ENCODE measurements around the gene NHP2.

- TF ChIP-seq, protein P1, sequence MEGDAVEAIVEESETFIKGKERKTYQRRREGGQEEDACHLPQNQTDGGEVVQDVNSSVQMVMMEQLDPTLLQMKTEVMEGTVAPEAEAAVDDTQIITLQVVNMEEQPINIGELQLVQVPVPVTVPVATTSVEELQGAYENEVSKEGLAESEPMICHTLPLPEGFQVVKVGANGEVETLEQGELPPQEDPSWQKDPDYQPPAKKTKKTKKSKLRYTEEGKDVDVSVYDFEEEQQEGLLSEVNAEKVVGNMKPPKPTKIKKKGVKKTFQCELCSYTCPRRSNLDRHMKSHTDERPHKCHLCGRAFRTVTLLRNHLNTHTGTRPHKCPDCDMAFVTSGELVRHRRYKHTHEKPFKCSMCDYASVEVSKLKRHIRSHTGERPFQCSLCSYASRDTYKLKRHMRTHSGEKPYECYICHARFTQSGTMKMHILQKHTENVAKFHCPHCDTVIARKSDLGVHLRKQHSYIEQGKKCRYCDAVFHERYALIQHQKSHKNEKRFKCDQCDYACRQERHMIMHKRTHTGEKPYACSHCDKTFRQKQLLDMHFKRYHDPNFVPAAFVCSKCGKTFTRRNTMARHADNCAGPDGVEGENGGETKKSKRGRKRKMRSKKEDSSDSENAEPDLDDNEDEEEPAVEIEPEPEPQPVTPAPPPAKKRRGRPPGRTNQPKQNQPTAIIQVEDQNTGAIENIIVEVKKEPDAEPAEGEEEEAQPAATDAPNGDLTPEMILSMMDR (conservative IDR thresholded peaks at IDR 0.05; ENCODE audit: low read depth in 2 of 2) = no peak
- TF ChIP-seq EZH2 (IDR thresholded peaks at IDR 0.05; ENCODE audit: low read depth, unreplicated experiment) (no peak), POLR2AphosphoS5 (IDR thresholded peaks at IDR 0.05; ENCODE audit: low read depth) (no peak), JUNB (IDR thresholded peaks at IDR 0.05; ENCODE audit: unreplicated experiment) (no peak), EZH2phosphoT487 (IDR thresholded peaks at IDR 0.05; ENCODE audit: unreplicated experiment) (no peak), ETS1 (IDR thresholded peaks at IDR 0.05) (no peak), CREB1 (CRISPR knock-in tag; IDR thresholded peaks at IDR 0.05; ENCODE audit: low read depth) (no peak), ZNF331 (CRISPR knock-in tag; IDR thresholded peaks at IDR 0.05; ENCODE audit: low read depth) (no peak), ZNF114 (CRISPR knock-in tag; IDR thresholded peaks at IDR 0.05) (no peak), NANOG (IDR thresholded peaks at IDR 0.05; ENCODE audit: borderline replicate concordance) (no peak)
- TF ChIP-seq, protein P2, sequence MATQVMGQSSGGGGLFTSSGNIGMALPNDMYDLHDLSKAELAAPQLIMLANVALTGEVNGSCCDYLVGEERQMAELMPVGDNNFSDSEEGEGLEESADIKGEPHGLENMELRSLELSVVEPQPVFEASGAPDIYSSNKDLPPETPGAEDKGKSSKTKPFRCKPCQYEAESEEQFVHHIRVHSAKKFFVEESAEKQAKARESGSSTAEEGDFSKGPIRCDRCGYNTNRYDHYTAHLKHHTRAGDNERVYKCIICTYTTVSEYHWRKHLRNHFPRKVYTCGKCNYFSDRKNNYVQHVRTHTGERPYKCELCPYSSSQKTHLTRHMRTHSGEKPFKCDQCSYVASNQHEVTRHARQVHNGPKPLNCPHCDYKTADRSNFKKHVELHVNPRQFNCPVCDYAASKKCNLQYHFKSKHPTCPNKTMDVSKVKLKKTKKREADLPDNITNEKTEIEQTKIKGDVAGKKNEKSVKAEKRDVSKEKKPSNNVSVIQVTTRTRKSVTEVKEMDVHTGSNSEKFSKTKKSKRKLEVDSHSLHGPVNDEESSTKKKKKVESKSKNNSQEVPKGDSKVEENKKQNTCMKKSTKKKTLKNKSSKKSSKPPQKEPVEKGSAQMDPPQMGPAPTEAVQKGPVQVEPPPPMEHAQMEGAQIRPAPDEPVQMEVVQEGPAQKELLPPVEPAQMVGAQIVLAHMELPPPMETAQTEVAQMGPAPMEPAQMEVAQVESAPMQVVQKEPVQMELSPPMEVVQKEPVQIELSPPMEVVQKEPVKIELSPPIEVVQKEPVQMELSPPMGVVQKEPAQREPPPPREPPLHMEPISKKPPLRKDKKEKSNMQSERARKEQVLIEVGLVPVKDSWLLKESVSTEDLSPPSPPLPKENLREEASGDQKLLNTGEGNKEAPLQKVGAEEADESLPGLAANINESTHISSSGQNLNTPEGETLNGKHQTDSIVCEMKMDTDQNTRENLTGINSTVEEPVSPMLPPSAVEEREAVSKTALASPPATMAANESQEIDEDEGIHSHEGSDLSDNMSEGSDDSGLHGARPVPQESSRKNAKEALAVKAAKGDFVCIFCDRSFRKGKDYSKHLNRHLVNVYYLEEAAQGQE (IDR thresholded peaks at IDR 0.05; ENCODE audit: unreplicated experiment) = no peak
Measured at GRCh38 chr5:178162481-178162880, 8.8 kb upstream of the NHP2 start.
